Measurements from ENCODE around the gene WSCD2. TPM values are rescaled to one million over a fixed set of nuclear protein-coding genes. Genes with fewer than 3 reads are reported as not detected.

The WSCD2 gene
- polyA plus RNA-seq, 3 donors = not detected

GRCh38 chr12:108119126-108119973 is 9.7 kb upstream of the WSCD2 start:
- H3K27me3 ChIP-seq (ENCODE audit: control insufficient read depth in 2 of 2, insufficient read depth in 2 of 2, low read length in 2 of 2) = no peaks in the 10 kb centered on the region
- no peak for TF ChIP-seq CTCF (IDR thresholded peaks at IDR 0.05)

DNA sequence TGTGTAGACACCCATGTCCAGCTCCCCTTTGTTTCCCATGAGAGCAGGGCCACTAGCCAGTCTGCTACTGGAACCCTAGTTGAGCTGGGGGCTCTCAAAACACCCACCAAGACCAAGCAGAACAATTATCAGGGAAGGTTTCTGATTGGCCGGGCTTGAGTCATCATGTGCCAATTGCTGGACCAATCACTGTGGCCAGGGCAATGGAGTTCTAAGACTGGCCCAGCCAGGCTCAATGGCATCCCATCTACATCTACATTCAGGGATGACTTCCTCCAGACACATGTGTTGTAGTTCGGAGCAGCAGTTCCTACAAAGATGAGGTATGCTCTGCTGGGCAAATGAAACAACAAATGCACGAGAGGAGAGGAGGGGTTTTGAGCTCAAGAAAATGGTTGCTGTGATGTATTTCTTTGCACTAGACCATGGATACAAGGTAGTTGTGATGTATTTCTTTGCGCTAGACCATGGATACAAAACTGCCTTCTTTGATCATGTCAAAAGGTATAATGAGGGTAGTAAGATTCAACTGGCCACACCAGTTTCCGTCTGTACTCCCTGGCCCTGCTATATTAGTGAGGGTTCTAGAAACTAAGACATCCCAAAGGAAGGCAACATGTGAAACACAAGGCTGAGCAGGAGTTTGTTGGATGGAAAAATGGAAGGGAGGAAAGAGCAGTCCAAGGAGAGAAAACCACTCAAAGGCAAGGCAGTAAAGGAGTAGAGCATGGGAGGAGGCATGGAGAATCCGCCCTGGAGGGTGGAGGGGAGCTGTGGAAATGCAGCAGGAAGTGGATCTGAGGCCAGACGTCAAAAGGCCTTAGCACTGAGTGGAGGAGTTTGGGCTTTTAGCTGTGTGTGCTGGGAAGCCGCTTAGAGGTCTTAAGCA is 8.9 kb upstream of the WSCD2 start:
- H3K9me3 ChIP-seq (replicated peaks in 1 of 2; ENCODE audit: control insufficient read depth in 1 of 2, insufficient read depth in 1 of 2, low read length in 2 of 2) = no peaks in the 10 kb centered on the region

More at GRCh38 chr12:108119126-108119973, 9.7 kb upstream of the WSCD2 start:
- no peaks in the 10 kb centered on the region for H3K9me3 ChIP-seq (replicated peaks in 1 of 2; ENCODE audit: control insufficient read depth in 1 of 2, insufficient read depth in 1 of 2, low read length in 2 of 2)
- no peak overlapping the region for H2AFZ ChIP-seq (ENCODE audit: insufficient read depth, low read depth, low read length, poor library complexity, severe bottlenecking)
- Mint-ChIP-seq H3K4me3 (no peak overlapping the region), H3K36me3 (no peaks in the 10 kb centered on the region), H3K27me3 (ENCODE audit: low read depth in 3 of 3) (peaks cover 4 to 22% (median 10%) of the 10 kb centered on the region in 3 donors), H3K4me1 (peaks cover 4% of the 10 kb centered on the region), H3K9me3 (peaks cover 0 to 8% (median 4%) of the 10 kb centered on the region in 7 donors), H3K27ac (no peak overlapping the region)
- DNase-seq = no peak
- H3K4me1 ChIP-seq (ENCODE audit: control insufficient read depth in 1 of 2, insufficient read depth in 2 of 2, low read length in 2 of 2) = no peaks in the 10 kb centered on the region
- no peak overlapping the region for H3K4me2 ChIP-seq (replicated peaks; ENCODE audit: extremely low read depth, low read length, poor library complexity, severe bottlenecking)
- no peak overlapping the region for H3K9ac ChIP-seq (ENCODE audit: insufficient read depth, low read length, poor library complexity, severe bottlenecking)
- no peak overlapping the region for H3K4me3 ChIP-seq (replicated peaks in 1 of 3; ENCODE audit: low read depth in 2 of 3, low read length in 3 of 3)
- H4K20me1 ChIP-seq (ENCODE audit: insufficient read depth, low read length) = no peaks in the 10 kb centered on the region
- 67% methylated on average over 7 of the region's 7 CpGs for WGBS (ENCODE audit: insufficient coverage)
- H3K27ac ChIP-seq (ENCODE audit: low read depth in 1 of 2, low read length in 2 of 2) = no peak overlapping the region
- intact Hi-C loops (cut with micrococcal nuclease) = no loop called here
- no peaks in the 10 kb centered on the region for H3K36me3 ChIP-seq (replicated peaks in 1 of 2; ENCODE audit: control insufficient read depth in 1 of 2, insufficient read depth in 2 of 2, low read length in 2 of 2)
- H3K79me2 ChIP-seq (ENCODE audit: insufficient read depth, low read length) = no peaks in the 10 kb centered on the region

More for the DNA sequence above, 8.9 kb upstream of the WSCD2 start:
- Mint-ChIP-seq H3K27me3 (ENCODE audit: low read depth in 3 of 3) (peaks cover 4 to 22% (median 9%) of the 10 kb centered on the region in 3 donors), H3K4me1 (peaks cover 2% of the 10 kb centered on the region), H3K36me3 (no peaks in the 10 kb centered on the region), H3K4me3 (no peak overlapping the region), H3K9me3 (peaks cover 0 to 8% (median 4%) of the 10 kb centered on the region in 7 donors), H3K27ac (no peak overlapping the region)
- H3K4me2 ChIP-seq (replicated peaks; ENCODE audit: extremely low read depth, low read length, poor library complexity, severe bottlenecking) = no peak overlapping the region
- H3K4me3 ChIP-seq (replicated peaks in 1 of 3; ENCODE audit: low read depth in 2 of 3, low read length in 3 of 3) = no peak overlapping the region
- DNase-seq = no peak
- H3K36me3 ChIP-seq (replicated peaks in 1 of 2; ENCODE audit: control insufficient read depth in 1 of 2, insufficient read depth in 2 of 2, low read length in 2 of 2) = no peaks in the 10 kb centered on the region
- H2AFZ ChIP-seq (ENCODE audit: insufficient read depth, low read depth, low read length, poor library complexity, severe bottlenecking) = no peak overlapping the region
- no peaks in the 10 kb centered on the region for H3K27me3 ChIP-seq (ENCODE audit: control insufficient read depth in 2 of 2, insufficient read depth in 2 of 2, low read length in 2 of 2)
- H3K9ac ChIP-seq (ENCODE audit: insufficient read depth, low read length, poor library complexity, severe bottlenecking) = no peak overlapping the region
- no peak overlapping the region for H3K27ac ChIP-seq (ENCODE audit: low read depth in 1 of 2, low read length in 2 of 2)
- H3K4me1 ChIP-seq (ENCODE audit: control insufficient read depth in 1 of 2, insufficient read depth in 2 of 2, low read length in 2 of 2) = no peaks in the 10 kb centered on the region
- no peak for TF ChIP-seq CTCF (IDR thresholded peaks at IDR 0.05)
- no peaks in the 10 kb centered on the region for H4K20me1 ChIP-seq (ENCODE audit: insufficient read depth, low read length)
- intact Hi-C loops (cut with micrococcal nuclease) = no loop called here
- no peaks in the 10 kb centered on the region for H3K79me2 ChIP-seq (ENCODE audit: insufficient read depth, low read length)
- WGBS (ENCODE audit: insufficient coverage) = 89% methylated on average over 6 of the region's 8 CpGs
